ENCODE results near the gene MAPKAPK3.

- TF ChIP-seq CTCF (IDR thresholded peaks at IDR 0.05) (peak in 5 of 6 experiments; percentile 13 to 45 (median 17)), POLR2A (IDR thresholded peaks at IDR 0.05) (peak; percentile 62 to 69)
These were observed 5.3 kb upstream of the MAPKAPK3 start, which contains the start of gene CISH for GRCh38 chr3:50611464-50612233.
